Osteocyte (in vitro differentiated cells): Measurements from ENCODE around the gene PLA2R1. TPM values are rescaled to one million over a fixed set of nuclear protein-coding genes. Genes with fewer than 3 reads are reported as not detected.

Source experiments
- DNase-seq: peaks from one replicate; pipeline ENCODE4 v3.0.0; 2021; ENCODE audit warnings: mixed read lengths; ENCODE audit not compliant: unreplicated experiment; ENCODE audit errors: extremely low spot score
- H3K27ac Mint-ChIP-seq: one replicate; pipeline ENCODE4 v1.8.0; 2021; ENCODE audit warnings: mild to moderate bottlenecking, mixed read lengths; ENCODE audit not compliant: unreplicated experiment
- H3K27me3 Mint-ChIP-seq: one replicate; pipeline ENCODE4 v1.8.0; 2021; ENCODE audit warnings: mixed read lengths; ENCODE audit not compliant: unreplicated experiment
- H3K36me3 Mint-ChIP-seq: one replicate; pipeline ENCODE4 v1.8.0; 2021; ENCODE audit warnings: mixed read lengths; ENCODE audit not compliant: unreplicated experiment
- H3K4me1 Mint-ChIP-seq: one replicate; pipeline ENCODE4 v1.8.0; 2021; ENCODE audit warnings: mixed read lengths; ENCODE audit not compliant: unreplicated experiment
- H3K4me3 Mint-ChIP-seq: one replicate; pipeline ENCODE4 v1.8.0; 2021; ENCODE audit warnings: mild to moderate bottlenecking, moderate library complexity, mixed read lengths; ENCODE audit not compliant: unreplicated experiment
- H3K9me3 Mint-ChIP-seq: one replicate; pipeline ENCODE4 v1.8.0; 2021; ENCODE audit warnings: mixed read lengths; ENCODE audit not compliant: unreplicated experiment
- total RNA-seq: library from RNA; stranded (reverse); gene quantifications from 2 replicates; pipeline ENCODE4 v1.2.1, GENCODE V29; 2021
- TF ChIP-seq, protein P1 (sequence below): fragments of 200-600 bp; sonication (generic); IDR thresholded peaks from 2 replicates; pipeline ENCODE4 v1.5.0; 2021; ENCODE audit warnings: antibody characterized with exemption, mild to moderate bottlenecking, moderate library complexity

Gene PLA2R1
- total RNA-seq, 1 donor from 2014 or later: 78.9 TPM

DNA sequence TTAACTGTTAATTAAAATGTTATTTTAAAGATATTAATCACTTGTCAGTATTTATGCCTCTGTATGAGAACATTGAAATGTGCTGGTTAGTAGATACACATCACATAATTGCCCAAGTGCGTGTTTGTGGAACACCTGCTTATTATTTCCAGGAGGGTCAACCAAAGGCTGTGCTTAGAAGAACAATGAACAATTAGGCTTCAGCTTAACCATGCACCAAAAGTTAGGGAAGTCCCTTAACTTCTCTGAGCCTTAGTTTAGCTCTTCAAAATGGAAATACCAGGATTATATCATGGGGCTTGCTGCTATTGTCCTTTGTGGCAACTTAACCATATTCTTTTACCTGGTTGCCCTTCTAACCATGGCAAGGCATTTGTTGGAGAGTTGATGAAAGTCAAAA, 43.0 kb upstream of the PLA2R1 start:
- H3K27ac Mint-ChIP-seq: no peak overlapping the region
- no peaks in the 10 kb centered on the region for H3K27me3 Mint-ChIP-seq
- no peaks in the 10 kb centered on the region for H3K9me3 Mint-ChIP-seq
- no peak overlapping the region for H3K4me3 Mint-ChIP-seq
- H3K4me1 Mint-ChIP-seq: peaks cover 31% of the 10 kb centered on the region
- TF ChIP-seq, protein P1, sequence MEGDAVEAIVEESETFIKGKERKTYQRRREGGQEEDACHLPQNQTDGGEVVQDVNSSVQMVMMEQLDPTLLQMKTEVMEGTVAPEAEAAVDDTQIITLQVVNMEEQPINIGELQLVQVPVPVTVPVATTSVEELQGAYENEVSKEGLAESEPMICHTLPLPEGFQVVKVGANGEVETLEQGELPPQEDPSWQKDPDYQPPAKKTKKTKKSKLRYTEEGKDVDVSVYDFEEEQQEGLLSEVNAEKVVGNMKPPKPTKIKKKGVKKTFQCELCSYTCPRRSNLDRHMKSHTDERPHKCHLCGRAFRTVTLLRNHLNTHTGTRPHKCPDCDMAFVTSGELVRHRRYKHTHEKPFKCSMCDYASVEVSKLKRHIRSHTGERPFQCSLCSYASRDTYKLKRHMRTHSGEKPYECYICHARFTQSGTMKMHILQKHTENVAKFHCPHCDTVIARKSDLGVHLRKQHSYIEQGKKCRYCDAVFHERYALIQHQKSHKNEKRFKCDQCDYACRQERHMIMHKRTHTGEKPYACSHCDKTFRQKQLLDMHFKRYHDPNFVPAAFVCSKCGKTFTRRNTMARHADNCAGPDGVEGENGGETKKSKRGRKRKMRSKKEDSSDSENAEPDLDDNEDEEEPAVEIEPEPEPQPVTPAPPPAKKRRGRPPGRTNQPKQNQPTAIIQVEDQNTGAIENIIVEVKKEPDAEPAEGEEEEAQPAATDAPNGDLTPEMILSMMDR: no peak
- H3K36me3 Mint-ChIP-seq: no peaks in the 10 kb centered on the region
- no peak for DNase-seq

DNA sequence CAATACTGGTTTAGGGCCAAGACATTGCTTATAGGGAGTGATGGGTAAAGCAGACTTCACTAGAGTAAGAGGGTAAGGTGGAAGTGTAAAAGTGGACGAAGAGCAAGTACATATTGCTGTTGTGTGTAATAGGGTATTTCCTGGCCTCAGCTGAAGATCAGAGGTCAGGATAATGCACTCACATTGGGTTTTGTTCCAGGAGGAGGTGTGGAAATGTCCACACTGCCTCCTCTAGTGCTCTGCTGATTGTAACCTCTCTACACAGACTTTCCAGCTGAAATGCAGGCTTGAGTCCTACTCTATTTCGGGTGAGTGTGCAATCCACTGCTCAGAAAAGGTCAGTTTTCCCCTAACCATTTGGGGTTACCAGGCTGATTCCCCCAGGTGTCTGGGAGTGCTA, 41.7 kb upstream of the PLA2R1 start:
- no peak for DNase-seq
- TF ChIP-seq, protein P1: no peak
- Mint-ChIP-seq H3K4me1 (peaks cover 27% of the 10 kb centered on the region), H3K27ac (no peak overlapping the region), H3K4me3 (no peak overlapping the region), H3K9me3 (no peaks in the 10 kb centered on the region), H3K27me3 (no peaks in the 10 kb centered on the region), H3K36me3 (no peaks in the 10 kb centered on the region)

DNA sequence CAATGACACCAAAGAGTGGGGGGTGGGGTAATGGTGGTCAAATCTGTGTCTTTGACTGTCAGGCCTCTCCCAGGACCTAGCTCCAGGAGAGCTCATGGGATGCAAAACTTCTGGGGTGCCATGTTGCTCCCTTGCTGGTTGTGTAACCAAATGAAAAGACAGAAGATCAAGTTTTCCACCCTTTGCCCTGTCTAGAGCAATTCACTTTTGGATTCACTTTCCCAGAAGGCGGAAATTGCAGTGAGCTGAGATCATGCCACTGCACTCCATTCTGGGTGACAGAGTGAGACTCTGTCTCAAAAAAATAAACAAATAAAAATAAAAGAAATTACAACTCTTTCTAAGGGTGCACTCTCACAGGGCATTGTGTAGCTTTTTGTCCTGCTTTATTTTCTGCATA, 34.9 kb upstream of the PLA2R1 start:
- peaks cover 8% of the 10 kb centered on the region for H3K4me1 Mint-ChIP-seq
- H3K27me3 Mint-ChIP-seq: no peaks in the 10 kb centered on the region
- TF ChIP-seq, protein P1: no peak
- H3K4me3 Mint-ChIP-seq: no peak overlapping the region
- DNase-seq: no peak
- peaks cover 8% of the 10 kb centered on the region for H3K36me3 Mint-ChIP-seq
- no peak overlapping the region for H3K27ac Mint-ChIP-seq
- peaks cover 19% of the 10 kb centered on the region for H3K9me3 Mint-ChIP-seq

DNA sequence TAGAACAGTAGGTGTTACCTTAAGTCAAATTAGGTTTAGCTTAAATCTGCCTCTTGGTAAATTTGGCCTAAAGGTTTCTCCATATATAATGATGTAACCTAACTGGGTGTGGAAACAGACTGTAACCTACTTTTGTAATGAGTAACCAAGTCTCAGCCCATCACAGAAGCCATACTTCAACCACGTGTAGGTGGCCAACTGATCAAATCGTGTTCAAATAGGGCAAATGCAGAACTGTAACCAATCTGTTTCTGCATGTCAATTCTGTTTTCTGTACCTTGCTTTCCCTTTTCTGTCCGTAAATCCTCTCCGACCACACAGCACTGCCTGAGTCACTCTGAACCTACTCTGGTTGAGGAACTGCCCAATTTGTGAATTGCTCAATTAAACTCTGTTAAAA, 34.0 kb upstream of the PLA2R1 start:
- H3K9me3 Mint-ChIP-seq: peaks cover 21% of the 10 kb centered on the region
- peaks cover 4% of the 10 kb centered on the region for H3K4me1 Mint-ChIP-seq
- H3K36me3 Mint-ChIP-seq: peaks cover 8% of the 10 kb centered on the region

DNA sequence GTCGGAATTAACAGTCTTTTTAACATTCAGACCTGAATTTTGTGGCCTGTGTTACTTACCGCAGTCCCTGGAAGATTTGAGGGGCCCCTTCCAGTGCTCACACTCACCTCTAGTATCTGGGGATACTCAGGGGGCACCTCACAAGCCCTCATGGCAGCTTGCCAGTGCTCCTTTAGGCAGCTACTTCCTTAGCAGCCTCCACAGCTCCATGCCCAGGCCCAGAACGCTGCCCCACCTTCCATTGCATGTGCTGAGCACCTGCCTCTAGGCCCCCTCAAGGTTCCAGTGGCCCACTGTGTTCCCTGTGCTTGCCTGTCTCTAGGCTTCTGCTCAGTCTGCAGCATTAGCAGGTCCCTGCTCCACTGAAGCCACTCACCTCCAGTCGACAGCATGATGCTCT, 30.0 kb upstream of the PLA2R1 start:
- TF ChIP-seq, protein P1: no peak
- H3K27ac Mint-ChIP-seq: no peak overlapping the region
- H3K9me3 Mint-ChIP-seq: peaks cover 32% of the 10 kb centered on the region
- peaks cover 17% of the 10 kb centered on the region for H3K36me3 Mint-ChIP-seq
- no peak overlapping the region for H3K4me3 Mint-ChIP-seq
- no peaks in the 10 kb centered on the region for H3K27me3 Mint-ChIP-seq
- DNase-seq: no peak
- H3K4me1 Mint-ChIP-seq: peaks cover 8% of the 10 kb centered on the region

More for the DNA sequence above, 34.0 kb upstream of the PLA2R1 start:
- Mint-ChIP-seq H3K4me3 (no peak overlapping the region), H3K27me3 (no peaks in the 10 kb centered on the region), H3K27ac (no peak overlapping the region)
- DNase-seq: no peak
- TF ChIP-seq, protein P1: no peak
